NCI-H146 treated with DMSO at 0.1 percent for 48 hours (cell line): ENCODE data around the gene CTBP2.
"Not testable (repeated sequence)": the region's sequence is repeated elsewhere in the genome, so short reads cannot be mapped to it uniquely, and the experiment has no call there.

Experiments
- DNase-seq: peaks from one replicate; lab custom pipeline; 2025; ENCODE audit not compliant: unreplicated experiment; lab: John Stamatoyannopoulos, UW

CTBP2 gene

GRCh38 chr10:125089469-125089868, 70.9 kb downstream of the CTBP2 start:
- DNase-seq = no peak

GRCh38 chr10:125087897-125088215, 72.5 kb downstream of the CTBP2 start:
- DNase-seq = no peak

GRCh38 chr10:125087191-125087896, 73.0 kb downstream of the CTBP2 start:
- DNase-seq = no peak

- DNase-seq = no peak
Observed at GRCh38 chr10:125086691-125087090, 73.7 kb downstream of the CTBP2 start.

- DNase-seq = no peak
Observed at GRCh38 chr10:125085258-125086054, 74.9 kb downstream of the CTBP2 start.

GRCh38 chr10:125084614-125085257, 75.6 kb downstream of the CTBP2 start:
- DNase-seq = no peak

- DNase-seq = no peak
Observed at GRCh38 chr10:125084191-125084613, 76.2 kb downstream of the CTBP2 start.

GRCh38 chr10:125083576-125083920, 76.8 kb downstream of the CTBP2 start:
- no peak for DNase-seq

GRCh38 chr10:125082881-125083575, 77.3 kb downstream of the CTBP2 start:
- DNase-seq = no peak

- DNase-seq = not testable (repeated sequence)
Observed at GRCh38 chr10:125082471-125082870, 77.9 kb downstream of the CTBP2 start.

GRCh38 chr10:125081931-125082330, 78.4 kb downstream of the CTBP2 start:
- no peak for DNase-seq

- no peak for DNase-seq
Observed at GRCh38 chr10:125080984-125081383, 79.4 kb downstream of the CTBP2 start.

- DNase-seq = no peak
Observed at GRCh38 chr10:125080296-125080695, 80.1 kb downstream of the CTBP2 start.

- no peak for DNase-seq
Observed at GRCh38 chr10:125079091-125079600, 81.2 kb downstream of the CTBP2 start.

GRCh38 chr10:125076891-125077541, 83.3 kb downstream of the CTBP2 start:
- DNase-seq = no peak

- no peak for DNase-seq
Observed at GRCh38 chr10:125076121-125076825, 84.1 kb downstream of the CTBP2 start.

- DNase-seq = no peak
Observed at GRCh38 chr10:125073996-125074395, 86.4 kb downstream of the CTBP2 start.

- DNase-seq = no peak
Observed at GRCh38 chr10:125072794-125073193, 87.6 kb downstream of the CTBP2 start.

GRCh38 chr10:125071008-125071407, 89.4 kb downstream of the CTBP2 start:
- DNase-seq = no peak

- no peak for DNase-seq
Observed at GRCh38 chr10:125068406-125068805, 92.0 kb downstream of the CTBP2 start.
